SK-N-SH (cell line): ENCODE data around the gene SCN1B. TPM values are rescaled to one million over a fixed set of nuclear protein-coding genes. Genes with fewer than 3 reads are reported as not detected.

ENCODE experiments used
- polyA plus RNA-seq, 3 experiments: library from polyadenylated mRNA; depleted of rRNA; stranded (reverse); fragments of >200 nt; gene quantifications; 2 replicates each; pipeline ENCODE4 v1.2.3, GENCODE V29; 2012

The SCN1B gene
- polyA plus RNA-seq, 1 of the 3 experiments (the other 2 are of a cell fraction): 10.5 TPM

Other genes starting within 250 kb of the SCN1B start
- gene ZNF30, start 103.6 kb upstream of the SCN1B start, polyA plus RNA-seq (2012; rRNA removed): 1.7 and 2.8 TPM in 2 replicates
- 1.5 and 2.1 TPM in 2 replicates for gene ZNF792, start 66.2 kb upstream of the SCN1B start, polyA plus RNA-seq (2012; rRNA removed)
- gene GRAMD1A, start 30.1 kb upstream of the SCN1B start, polyA plus RNA-seq (2012; rRNA removed): 64.6 and 81.9 TPM in 2 replicates
- 0.05 TPM in 1 of 2 replicates, not detected in the other for gene HPN, start 11.3 kb downstream of the SCN1B start, polyA plus RNA-seq (2012; rRNA removed)
- gene FXYD3, start 85.4 kb downstream of the SCN1B start, polyA plus RNA-seq (2012; rRNA removed): not detected in 2 replicates
- gene LGI4, start 104.6 kb downstream of the SCN1B start, polyA plus RNA-seq (2012; rRNA removed): 0.05 and 0.15 TPM in 2 replicates
- gene FXYD1, start 108.4 kb downstream of the SCN1B start, polyA plus RNA-seq (2012; rRNA removed): 0.12 TPM in 1 of 2 replicates, not detected in the other
- gene FXYD7, start 112.8 kb downstream of the SCN1B start, polyA plus RNA-seq (2012; rRNA removed): 0.10 and 0.44 TPM in 2 replicates
- gene FXYD5, start 124.3 kb downstream of the SCN1B start, polyA plus RNA-seq (2012; rRNA removed): 107 and 195 TPM in 2 replicates
- not detected in 2 replicates for gene FAM187B, start 198.3 kb downstream of the SCN1B start, polyA plus RNA-seq (2012; rRNA removed)
- 0.50 and 0.62 TPM in 2 replicates for gene LSR, start 218.5 kb downstream of the SCN1B start, polyA plus RNA-seq (2012; rRNA removed)
- 83.6 and 102 TPM in 2 replicates for gene USF2, start 238.5 kb downstream of the SCN1B start, polyA plus RNA-seq (2012; rRNA removed)